IMR-90 (cell line): Measurements from ENCODE around the gene SLC35G1. TPM values are rescaled to one million over a fixed set of nuclear protein-coding genes. Genes with fewer than 3 reads are reported as not detected.

Source experiments
- ATAC-seq: fragments of 200-7000 bp; cut with Tn5 transposase; 2 replicates; pipeline ENCODE4 v1.9.1; 2020; ENCODE audit warnings: low read depth, mild to moderate bottlenecking, moderate library complexity
- BruUV-seq: library from RNA; stranded (reverse); fragments of 400-500 nt; replicated peaks from 2 replicates; lab custom pipeline; 2021; lab: Mats Ljungman, UMichigan
- CTCF ChIA-PET: fragments of 300-600 bp; formaldehyde crosslinking; extraction: SDS; loops from one replicate; lab custom pipeline; 2021; ENCODE audit warnings: antibody characterized with exemption; lab: Yijun Ruan, JAX
- POLR2A ChIA-PET: fragments of 300-600 bp; sonication (Branson Sonifier 250); formaldehyde crosslinking; loops from one replicate; lab custom pipeline; 2022; ENCODE audit warnings: antibody characterized with exemption; ENCODE audit not compliant: unreplicated experiment; lab: Charles Lee
- DNase-seq: peaks from one replicate; pipeline ENCODE4 v3.0.0; 2013
- H2AFZ ChIP-seq: replicated peaks from 2 replicates; pipeline ENCODE3; 2013; ENCODE audit warnings: low read length, mild to moderate bottlenecking; ENCODE audit not compliant: poor library complexity
- H2AK5ac ChIP-seq: 2 replicates; pipeline ENCODE4 v1.6.1; 2013; ENCODE audit warnings: low read depth, low read length, inconsistent platforms
- H2AK9ac ChIP-seq: replicated peaks from 2 replicates; pipeline ENCODE3; 2013; ENCODE audit warnings: mild to moderate bottlenecking, low read depth, low read length, moderate library complexity; ENCODE audit not compliant: poor library complexity
- H2BK120ac ChIP-seq: 2 replicates; pipeline ENCODE4 v1.6.1; 2013; ENCODE audit warnings: low read depth, low read length, inconsistent platforms
- H2BK15ac ChIP-seq: 3 replicates; pipeline ENCODE4 v1.6.1; 2013; ENCODE audit warnings: low read depth, low read length, inconsistent platforms
- H2BK20ac ChIP-seq: 2 replicates; pipeline ENCODE4 v1.6.1; 2013; ENCODE audit warnings: low read depth, mild to moderate bottlenecking, inconsistent platforms, low read length, moderate library complexity
- H2BK5ac ChIP-seq: 2 replicates; pipeline ENCODE4 v1.6.1; 2013; ENCODE audit warnings: mild to moderate bottlenecking, low read depth, low read length, inconsistent platforms; ENCODE audit not compliant: poor library complexity, severe bottlenecking
- H3K14ac ChIP-seq: replicated peaks from 2 replicates; pipeline ENCODE4 v1.6.1; 2013; ENCODE audit warnings: low read depth, low read length, inconsistent platforms
- H3K18ac ChIP-seq: 2 replicates; pipeline ENCODE4 v1.6.1; 2013; ENCODE audit warnings: low read depth, low read length, control low read depth
- H3K23ac ChIP-seq: 2 replicates; pipeline ENCODE4 v1.6.1; 2013; ENCODE audit warnings: low read depth, low read length, inconsistent platforms
- H3K27ac ChIP-seq: 2 replicates; pipeline ENCODE4 v1.5.1; 2013; ENCODE audit warnings: mild to moderate bottlenecking, control low read depth, low read length; ENCODE audit not compliant: insufficient read depth
- H3K27me3 ChIP-seq: 2 replicates; pipeline ENCODE4 v1.6.1; 2013; ENCODE audit warnings: low read length; ENCODE audit not compliant: control insufficient read depth, insufficient read depth
- H3K36me3 ChIP-seq: 2 replicates; pipeline ENCODE4 v1.6.1; 2013; ENCODE audit warnings: low read length, mixed read lengths; ENCODE audit not compliant: control insufficient read depth, insufficient read depth
- H3K4ac ChIP-seq: 2 replicates; pipeline ENCODE4 v1.6.1; 2013; ENCODE audit warnings: low read depth, low read length, inconsistent platforms
- H3K4me1 ChIP-seq: 2 replicates; pipeline ENCODE4 v1.6.1; 2013; ENCODE audit warnings: low read length, mixed read lengths; ENCODE audit not compliant: control insufficient read depth, insufficient read depth
- H3K4me2 ChIP-seq: 2 replicates; pipeline ENCODE4 v1.6.1; 2013; ENCODE audit warnings: low read depth, mild to moderate bottlenecking, control low read depth, low read length, moderate library complexity
- H3K4me3 ChIP-seq: 2 replicates; pipeline ENCODE4 v1.5.1; 2013; ENCODE audit warnings: low read depth, mild to moderate bottlenecking, control low read depth, low read length, moderate library complexity; ENCODE audit not compliant: insufficient read depth
- H3K56ac ChIP-seq: 2 replicates; pipeline ENCODE4 v1.6.1; 2013; ENCODE audit warnings: low read length, inconsistent platforms; ENCODE audit not compliant: insufficient read depth; ENCODE audit errors: extremely low read depth
- H3K79me1 ChIP-seq, 2 experiments: 2 replicates each; pipeline ENCODE4 v1.6.1; 2013; ENCODE audit warnings: low read length in 2 of 2, inconsistent platforms in 1 of 2, low read depth in 1 of 2
- H3K9ac ChIP-seq: 2 replicates; pipeline ENCODE4 v1.6.1; 2013; ENCODE audit warnings: low read depth, low read length, control low read depth
- H3K9me1 ChIP-seq: 2 replicates; pipeline ENCODE4 v1.6.1; 2013; ENCODE audit warnings: low read length, inconsistent platforms; ENCODE audit not compliant: insufficient read depth
- H3K9me3 ChIP-seq: 2 replicates; pipeline ENCODE4 v1.6.1; 2013; ENCODE audit warnings: low read length; ENCODE audit not compliant: control insufficient read depth, insufficient read depth
- H4K20me1 ChIP-seq: 2 replicates; pipeline ENCODE4 v1.6.1; 2013; ENCODE audit warnings: low read length, inconsistent platforms; ENCODE audit not compliant: insufficient read depth
- H4K5ac ChIP-seq: 2 replicates; pipeline ENCODE4 v1.6.1; 2013; ENCODE audit warnings: mild to moderate bottlenecking, low read depth, low read length, control low read depth
- H4K8ac ChIP-seq, 2 experiments: 2 replicates each; pipeline ENCODE4 v1.6.1; 2013; ENCODE audit warnings: low read depth in 2 of 2, low read length in 2 of 2, control low read depth in 1 of 2, inconsistent platforms in 1 of 2
- H4K91ac ChIP-seq: 2 replicates; pipeline ENCODE4 v1.6.1; 2013; ENCODE audit warnings: low read depth, low read length, inconsistent platforms; ENCODE audit not compliant: insufficient read depth
- BHLHE40 ChIP-seq: fragments of 150-350 bp; IDR thresholded peaks from 2 replicates; pipeline ENCODE4 v1.6.1; 2016; ENCODE audit warnings: mild to moderate bottlenecking, low read depth, low read length
- CEBPB ChIP-seq: IDR thresholded peaks from 2 replicates; pipeline ENCODE4 v1.6.1; 2012; ENCODE audit warnings: low read depth, low read length, improper control_type of control experiment
- CHD1 ChIP-seq: IDR thresholded peaks from 2 replicates; pipeline ENCODE4 v1.6.1; 2012; ENCODE audit warnings: low read depth, low read length, improper control_type of control experiment
- CTCF ChIP-seq: conservative IDR thresholded peaks from 2 replicates; pipeline ENCODE4 v1.5.1; 2012; ENCODE audit warnings: mild to moderate bottlenecking, low read depth, low read length, improper control_type of control experiment
- ELK1 ChIP-seq: fragments of 150-350 bp; IDR thresholded peaks from 2 replicates; pipeline ENCODE4 v1.6.1; 2016; ENCODE audit warnings: low read depth, mild to moderate bottlenecking, low read length, moderate library complexity, borderline replicate concordance
- FOS ChIP-seq: fragments of 150-350 bp; IDR thresholded peaks from 2 replicates; pipeline ENCODE4 v1.6.1; 2016; ENCODE audit warnings: low read depth, low read length
- MAFK ChIP-seq: IDR thresholded peaks from 2 replicates; pipeline ENCODE4 v1.6.1; 2012; ENCODE audit warnings: low read depth, low read length, improper control_type of control experiment
- MXI1 ChIP-seq: IDR thresholded peaks from 2 replicates; pipeline ENCODE4 v1.6.1; 2012; ENCODE audit warnings: low read depth, mild to moderate bottlenecking, low read length, moderate library complexity, borderline replicate concordance
- NFE2L2 ChIP-seq: fragments of 150-350 bp; IDR thresholded peaks from 2 replicates; pipeline ENCODE4 v1.6.1; 2016; ENCODE audit warnings: low read depth, mild to moderate bottlenecking, low read length
- POLR2A ChIP-seq: IDR thresholded peaks from 2 replicates; pipeline ENCODE4 v1.6.1; 2012; ENCODE audit warnings: mild to moderate bottlenecking, low read depth, low read length
- RAD21 ChIP-seq: IDR thresholded peaks from 2 replicates; pipeline ENCODE4 v1.6.1; 2012; ENCODE audit warnings: low read length, improper control_type of control experiment
- RCOR1 ChIP-seq: IDR thresholded peaks from 2 replicates; pipeline ENCODE4 v1.6.1; 2012; ENCODE audit warnings: mild to moderate bottlenecking, low read length, improper control_type of control experiment; ENCODE audit not compliant: insufficient replicate concordance
- RFX5 ChIP-seq: IDR thresholded peaks from 2 replicates; pipeline ENCODE4 v1.8.0; 2012; ENCODE audit warnings: low read depth, mild to moderate bottlenecking, low read length, moderate library complexity
- USF2 ChIP-seq: fragments of 150-350 bp; IDR thresholded peaks from 2 replicates; pipeline ENCODE4 v1.6.1; 2017; ENCODE audit warnings: mild to moderate bottlenecking, antibody characterized with exemption, low read length, low read depth
- WGBS, 2 experiments: methylation state at CpG; one replicate each; pipeline versions ENCODE4 v1.1.5 to v1.1.7; 2013; ENCODE audit warnings: missing lambda C conversion rate in 2 of 2; ENCODE audit not compliant: insufficient read length in 1 of 2; ENCODE audit errors: extremely low coverage in 2 of 2; 5-methylcytosine and 5-hydroxymethylcytosine counted together
- dilution Hi-C: fragments of 300-500 bp; cut with HindIII; formaldehyde crosslinking; loops from one replicate; pipeline ENCODE4 v1.14.3; 2018; ENCODE audit warnings: low sequenced_read_pairs; ENCODE audit not compliant: unreplicated experiment
- in situ Hi-C: fragments of 300-500 bp; cut with MboI; formaldehyde crosslinking; loops from 3 replicates; pipeline ENCODE4 v1.14.3; 2019; ENCODE audit warnings: low sequenced_read_pairs, inconsistent platforms, mixed read lengths
- intact Hi-C: fragments of 100-400 bp; cut with micrococcal nuclease; formaldehyde crosslinking; loops from 2 replicates; pipeline ENCODE4 v1.10.0; 2022
- polyA plus RNA-seq, 3 experiments: library from polyadenylated mRNA; depleted of rRNA; stranded (reverse); fragments of >200 nt; gene quantifications; 2 replicates each; pipeline ENCODE4 v1.2.3, GENCODE V29; 2012; ENCODE audit warnings: low replicate concordance in 1 of 3
- total RNA-seq: library from RNA; depleted of rRNA; stranded (reverse); fragments of >200 nt; gene quantifications from 2 replicates; pipeline ENCODE4 v1.2.3, GENCODE V29; 2012

Gene SLC35G1
- total and polyA plus RNA-seq, 2 of the 4 experiments (the other 2 are of a cell fraction): 2.7 to 3.7 TPM

GRCh38 chr10:93899109-93899508 is 5.3 kb downstream of the SLC35G1 start:
- no peak overlapping the region for H4K5ac ChIP-seq
- ATAC-seq (no peak), DNase-seq (no peak)
- no peak overlapping the region for H3K4me2 ChIP-seq
- CTCF ChIA-PET: no interaction called here
- dilution Hi-C loops (no loop called here), intact Hi-C loops (no loop called here), in situ Hi-C loops (no loop called here)
- H2BK5ac ChIP-seq: no peak overlapping the region
- no peak overlapping the region for H3K56ac ChIP-seq
- WGBS, 2 experiments: no CpG with 5 or more reads among the region's 2 CpGs
- H3K9me1 ChIP-seq: no peaks in the 10 kb centered on the region
- no peak overlapping the region for H2BK20ac ChIP-seq
- no peak overlapping the region for H3K14ac ChIP-seq
- no peak overlapping the region for H3K4ac ChIP-seq
- H2BK120ac ChIP-seq: no peak overlapping the region
- no peaks in the 10 kb centered on the region for H3K9me3 ChIP-seq
- peaks cover 5% of the 10 kb centered on the region; the same call in 1 of the 2 replicates for H3K4me1 ChIP-seq
- no peak overlapping the region for H2AK5ac ChIP-seq
- no peak overlapping the region for H3K27ac ChIP-seq
- H3K23ac ChIP-seq: no peak overlapping the region
- no peak overlapping the region for H2AFZ ChIP-seq
- H4K91ac ChIP-seq: no peak overlapping the region
- POLR2A ChIA-PET: no interaction called here
- no peak overlapping the region for H2BK15ac ChIP-seq
- peaks cover 5 to 18% of the 10 kb centered on the region in 2 experiments; a peak in 3 of 4 replicates for H3K79me1 ChIP-seq
- H3K18ac ChIP-seq: no peak overlapping the region
- no peak overlapping the region for H3K4me3 ChIP-seq
- H3K36me3 ChIP-seq: no peaks in the 10 kb centered on the region
- H4K8ac ChIP-seq: no peak overlapping the region
- H3K27me3 ChIP-seq: no peaks in the 10 kb centered on the region
- TF ChIP-seq POLR2A (no peak), USF2 (no peak), CTCF (no peak), RAD21 (no peak), NFE2L2 (no peak), CHD1 (no peak), MAFK (no peak), MXI1 (no peak), RCOR1 (no peak), CEBPB (no peak), RFX5 (no peak), BHLHE40 (no peak), ELK1 (no peak), FOS (no peak)
- H4K20me1 ChIP-seq: no peaks in the 10 kb centered on the region
- no peak overlapping the region for H3K9ac ChIP-seq
- H2AK9ac ChIP-seq: no peak overlapping the region
- no TSS peak for BruUV-seq
